Right lobe of liver (tissue), 4 donors: ENCODE data around the gene ZSWIM5.

ENCODE experiments used
- POLR2A ChIP-seq: fragments of 450-650 bp; IDR thresholded peaks from one replicate; pipeline ENCODE4 v1.6.1; 2017; ENCODE audit warnings: antibody characterized with exemption, mild to moderate bottlenecking
- TF ChIP-seq, protein P1 (sequence below), 4 donors: fragments of 200-600 bp in 3 of 4; fragments of 450-650 bp in 1 of 4; IDR thresholded peaks; one replicate each; pipeline versions ENCODE4 v1.5.1 to v1.8.0; 2016 to 2022; ENCODE audit warnings: antibody characterized with exemption in 4 of 4, mild to moderate bottlenecking in 2 of 4
- donor health status: DM: no; HTN: no; CAD: no.
- donor health status: DM: no; HTN: no; CAD: no.
- donor health status: DM: no; HTN: yes; CAD: no.

DNA sequence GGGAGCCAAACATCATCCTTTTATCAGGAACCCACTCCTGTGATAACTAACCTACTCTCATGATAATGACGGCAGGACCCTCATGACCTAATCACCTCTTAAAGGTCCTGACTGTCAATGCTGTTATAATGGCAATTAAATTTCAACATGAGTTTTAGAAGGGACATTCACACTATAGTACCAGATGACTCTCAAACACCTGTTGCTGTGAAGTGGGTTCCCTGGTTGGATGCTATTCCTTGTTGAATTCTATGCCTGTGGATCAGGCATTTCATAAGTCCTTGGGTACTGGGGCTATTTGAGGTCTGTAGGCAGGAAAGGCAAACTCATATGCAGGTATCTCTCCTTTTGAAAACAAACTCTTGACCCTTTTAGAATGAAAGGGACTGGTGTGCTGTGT lies 7.5 kb upstream of the ZSWIM5 start:
- TF ChIP-seq, protein P1, sequence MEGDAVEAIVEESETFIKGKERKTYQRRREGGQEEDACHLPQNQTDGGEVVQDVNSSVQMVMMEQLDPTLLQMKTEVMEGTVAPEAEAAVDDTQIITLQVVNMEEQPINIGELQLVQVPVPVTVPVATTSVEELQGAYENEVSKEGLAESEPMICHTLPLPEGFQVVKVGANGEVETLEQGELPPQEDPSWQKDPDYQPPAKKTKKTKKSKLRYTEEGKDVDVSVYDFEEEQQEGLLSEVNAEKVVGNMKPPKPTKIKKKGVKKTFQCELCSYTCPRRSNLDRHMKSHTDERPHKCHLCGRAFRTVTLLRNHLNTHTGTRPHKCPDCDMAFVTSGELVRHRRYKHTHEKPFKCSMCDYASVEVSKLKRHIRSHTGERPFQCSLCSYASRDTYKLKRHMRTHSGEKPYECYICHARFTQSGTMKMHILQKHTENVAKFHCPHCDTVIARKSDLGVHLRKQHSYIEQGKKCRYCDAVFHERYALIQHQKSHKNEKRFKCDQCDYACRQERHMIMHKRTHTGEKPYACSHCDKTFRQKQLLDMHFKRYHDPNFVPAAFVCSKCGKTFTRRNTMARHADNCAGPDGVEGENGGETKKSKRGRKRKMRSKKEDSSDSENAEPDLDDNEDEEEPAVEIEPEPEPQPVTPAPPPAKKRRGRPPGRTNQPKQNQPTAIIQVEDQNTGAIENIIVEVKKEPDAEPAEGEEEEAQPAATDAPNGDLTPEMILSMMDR (IDR thresholded peaks at IDR 0.05): no peak
- no peak for TF ChIP-seq POLR2A
